ENCODE results near the gene KLF18.
"Not testable (repeated sequence)": the region's sequence is repeated elsewhere in the genome, so short reads cannot be mapped to it uniquely, and the experiment has no call there.

KLF18 gene

GRCh38 chr1:44144962-44145756, 3.7 kb upstream of the KLF18 start:
- no peak for DNase-seq (ENCODE audit: low read depth in 1 of 2, low spot score in 1 of 2)
- in situ Hi-C loops (cut with HindIII; ENCODE audit: low pct_unique_long_range_greater_than_20kb, low sequenced_read_pairs): no loop called here
- TF ChIP-seq JUND (IDR thresholded peaks at IDR 0.05; ENCODE audit: low read depth): no peak

GRCh38 chr1:44139565-44139964, 1.9 kb downstream of the KLF18 start:
- DNase-seq (ENCODE audit: low read depth in 1 of 2, low spot score in 1 of 2); in situ Hi-C loops (cut with HindIII; ENCODE audit: low pct_unique_long_range_greater_than_20kb, low sequenced_read_pairs): not testable (repeated sequence)

- no peak for DNase-seq (ENCODE audit: low read depth in 1 of 2, low spot score in 1 of 2)
- in situ Hi-C loops (cut with HindIII; ENCODE audit: low pct_unique_long_range_greater_than_20kb, low sequenced_read_pairs): no loop called here
- no peak for TF ChIP-seq JUND (IDR thresholded peaks at IDR 0.05; ENCODE audit: low read depth)
Measured at GRCh38 chr1:44138239-44138638, 3.2 kb downstream of the KLF18 start.

- TF ChIP-seq JUND (IDR thresholded peaks at IDR 0.05; ENCODE audit: low read depth): no peak
- DNase-seq (ENCODE audit: low read depth in 1 of 2, low spot score in 1 of 2): no peak
- in situ Hi-C loops (cut with HindIII; ENCODE audit: low pct_unique_long_range_greater_than_20kb, low sequenced_read_pairs): no loop called here
Measured at GRCh38 chr1:44135886-44136285, 5.5 kb downstream of the KLF18 start.

GRCh38 chr1:44134071-44134920, 7.1 kb downstream of the KLF18 start:
- in situ Hi-C loops (cut with HindIII; ENCODE audit: low pct_unique_long_range_greater_than_20kb, low sequenced_read_pairs): no loop called here
- no peak for DNase-seq (ENCODE audit: low read depth in 1 of 2, low spot score in 1 of 2)
- TF ChIP-seq JUND (IDR thresholded peaks at IDR 0.05; ENCODE audit: low read depth): no peak

- no peak for TF ChIP-seq JUND (IDR thresholded peaks at IDR 0.05; ENCODE audit: low read depth)
- no peak for DNase-seq (ENCODE audit: low read depth in 1 of 2, low spot score in 1 of 2)
- in situ Hi-C loops (cut with HindIII; ENCODE audit: low pct_unique_long_range_greater_than_20kb, low sequenced_read_pairs): no loop called here
Measured at GRCh38 chr1:44131411-44131810, 10.0 kb downstream of the KLF18 start.

GRCh38 chr1:44129616-44130500, 11.6 kb downstream of the KLF18 start:
- in situ Hi-C loops (cut with HindIII; ENCODE audit: low pct_unique_long_range_greater_than_20kb, low sequenced_read_pairs): no loop called here
- DNase-seq (ENCODE audit: low read depth in 1 of 2, low spot score in 1 of 2): no peak
- TF ChIP-seq JUND (IDR thresholded peaks at IDR 0.05; ENCODE audit: low read depth): no peak

- no peak for DNase-seq (ENCODE audit: low read depth in 1 of 2, low spot score in 1 of 2)
- no peak for TF ChIP-seq JUND (IDR thresholded peaks at IDR 0.05; ENCODE audit: low read depth)
- in situ Hi-C loops (cut with HindIII; ENCODE audit: low pct_unique_long_range_greater_than_20kb, low sequenced_read_pairs): no loop called here
Measured at GRCh38 chr1:44120398-44120949, 21.0 kb downstream of the KLF18 start.

- in situ Hi-C loops (cut with HindIII; ENCODE audit: low pct_unique_long_range_greater_than_20kb, low sequenced_read_pairs): no loop called here
Measured at GRCh38 chr1:44119525-44119924, 21.9 kb downstream of the KLF18 start.

GRCh38 chr1:44118682-44119081, 22.7 kb downstream of the KLF18 start, which contains the start of gene KLF17:
Gene KLF17 (plus strand): TSS chr1:44118821. CDS start chr1:44118908, 87 bp downstream.
- DNase-seq (ENCODE audit: low read depth in 1 of 2, low spot score in 1 of 2): no peak
- in situ Hi-C loops (cut with HindIII; ENCODE audit: low pct_unique_long_range_greater_than_20kb, low sequenced_read_pairs): no loop called here
- no peak for TF ChIP-seq JUND (IDR thresholded peaks at IDR 0.05; ENCODE audit: low read depth)

More at GRCh38 chr1:44119525-44119924, 21.9 kb downstream of the KLF18 start:
- no peak for TF ChIP-seq JUND (IDR thresholded peaks at IDR 0.05; ENCODE audit: low read depth)
- no peak for DNase-seq (ENCODE audit: low read depth in 1 of 2, low spot score in 1 of 2)

- DNase-seq (ENCODE audit: low read depth in 1 of 2, low spot score in 1 of 2); in situ Hi-C loops (cut with HindIII; ENCODE audit: low pct_unique_long_range_greater_than_20kb, low sequenced_read_pairs): not testable (repeated sequence)
Measured at GRCh38 chr1:44117272-44117671, 24.2 kb downstream of the KLF18 start.

GRCh38 chr1:44114098-44114497, 27.3 kb downstream of the KLF18 start:
- in situ Hi-C loops (cut with HindIII; ENCODE audit: low pct_unique_long_range_greater_than_20kb, low sequenced_read_pairs): no loop called here
- TF ChIP-seq JUND (IDR thresholded peaks at IDR 0.05; ENCODE audit: low read depth): no peak
- DNase-seq (ENCODE audit: low read depth in 1 of 2, low spot score in 1 of 2): no peak

Measured in T47D (cell line).